CD14-positive monocyte (primary cell): ENCODE measurements around the gene FAM25A. TPM values are rescaled to one million over a fixed set of nuclear protein-coding genes. Genes with fewer than 3 reads are reported as not detected.

Source experiments
- DNase-seq, 3 donors: peaks; one replicate each; pipeline ENCODE4 v3.0.0-alpha.2; 2011 to 2022
- H2AFZ ChIP-seq: 2 replicates; pipeline ENCODE4 v1.6.0; 2012; ENCODE audit warnings: mild to moderate bottlenecking, low read depth, low read length, inconsistent platforms; ENCODE audit not compliant: insufficient read depth, poor library complexity, severe bottlenecking
- H3K27ac ChIP-seq, 2 donors: 1 replicate in 1 of 2; 2 replicates in 1 of 2; pipeline ENCODE4 v1.5.1; 2012 to 2013; ENCODE audit warnings: low read length in 2 of 2, control low read depth in 1 of 2, inconsistent platforms in 1 of 2, low read depth in 1 of 2, mild to moderate bottlenecking in 1 of 2
- H3K27me3 ChIP-seq, 2 donors: one replicate each; pipeline versions ENCODE4 v1.6.0 to v1.6.1; 2011 to 2013; ENCODE audit warnings: low read length in 2 of 2; ENCODE audit not compliant: control insufficient read depth in 2 of 2, insufficient read depth in 2 of 2
- H3K36me3 ChIP-seq, 2 donors: replicated peaks in 1 of 2; 1 replicate in 1 of 2; 2 replicates in 1 of 2; pipeline versions ENCODE4 v1.5.1 to v1.6.1; 2012 to 2013; ENCODE audit warnings: low read length in 2 of 2, control low read depth in 1 of 2, inconsistent platforms in 1 of 2, mild to moderate bottlenecking in 1 of 2; ENCODE audit not compliant: insufficient read depth in 2 of 2, control insufficient read depth in 1 of 2
- H3K4me1 ChIP-seq, 2 donors: 1 replicate in 1 of 2; 2 replicates in 1 of 2; pipeline versions ENCODE4 v1.5.1 to v1.6.1; 2012 to 2013; ENCODE audit warnings: low read length in 2 of 2, control low read depth in 1 of 2, inconsistent platforms in 1 of 2, mild to moderate bottlenecking in 1 of 2, moderate library complexity in 1 of 2; ENCODE audit not compliant: insufficient read depth in 2 of 2, control insufficient read depth in 1 of 2
- H3K4me2 ChIP-seq: replicated peaks from 2 replicates; pipeline ENCODE3; 2012; ENCODE audit warnings: low read length, moderate library complexity, mild to moderate bottlenecking; ENCODE audit not compliant: poor library complexity, severe bottlenecking; ENCODE audit errors: extremely low read depth
- H3K4me3 ChIP-seq, 3 experiments: fragments of 200-600 bp in 1 of 3; sonication (generic) in 1 of 3; replicated peaks in 1 of 3; 1 replicate in 2 of 3; 2 replicates in 1 of 3; pipeline ENCODE4 v1.5.1; 2011 to 2013; ENCODE audit warnings: low read length in 3 of 3, mild to moderate bottlenecking in 3 of 3, control low read depth in 2 of 3, low read depth in 2 of 3, inconsistent platforms in 1 of 3, moderate library complexity in 1 of 3
- H3K79me2 ChIP-seq: 2 replicates; pipeline ENCODE4 v1.6.0; 2012; ENCODE audit warnings: mild to moderate bottlenecking, control low read depth, inconsistent platforms, low read length, moderate library complexity; ENCODE audit not compliant: insufficient read depth
- H3K9ac ChIP-seq: 2 replicates; pipeline ENCODE4 v1.6.0; 2017; ENCODE audit warnings: low read length, mild to moderate bottlenecking; ENCODE audit not compliant: insufficient read depth, poor library complexity, severe bottlenecking
- H3K9me3 ChIP-seq, 2 donors: replicated peaks in 1 of 2; 1 replicate in 1 of 2; 2 replicates in 1 of 2; pipeline versions ENCODE4 v1.5.1 to v1.6.1; 2012 to 2013; ENCODE audit warnings: low read length in 2 of 2, control low read depth in 1 of 2; ENCODE audit not compliant: control insufficient read depth in 1 of 2, insufficient read depth in 1 of 2
- H4K20me1 ChIP-seq: 2 replicates; pipeline ENCODE4 v1.6.0; 2012; ENCODE audit warnings: mild to moderate bottlenecking, low read length, control low read depth, moderate library complexity; ENCODE audit not compliant: insufficient read depth
- H3K27ac Mint-ChIP-seq, 7 donors: one replicate each; pipeline ENCODE4 v1.8.0; 2020; ENCODE audit warnings: mild to moderate bottlenecking in 7 of 7, mixed read lengths in 7 of 7, moderate library complexity in 6 of 7, inconsistent platforms in 2 of 7
- H3K27me3 Mint-ChIP-seq, 3 donors: one replicate each; pipeline ENCODE4 v1.8.0; 2021 to 2022; ENCODE audit warnings: low read depth in 3 of 3, mild to moderate bottlenecking in 3 of 3, mixed read lengths in 3 of 3, moderate library complexity in 3 of 3, inconsistent platforms in 1 of 3
- H3K36me3 Mint-ChIP-seq, 2 donors: one replicate each; pipeline ENCODE4 v1.8.0; 2020; ENCODE audit warnings: mixed read lengths in 2 of 2, inconsistent platforms in 1 of 2, mild to moderate bottlenecking in 1 of 2
- H3K4me1 Mint-ChIP-seq: one replicate; pipeline ENCODE4 v1.8.0; 2020; ENCODE audit warnings: mild to moderate bottlenecking, mixed read lengths
- H3K4me3 Mint-ChIP-seq, 2 donors: one replicate each; pipeline ENCODE4 v1.8.0; 2020; ENCODE audit warnings: mild to moderate bottlenecking in 2 of 2, mixed read lengths in 2 of 2, moderate library complexity in 1 of 2
- H3K9me3 Mint-ChIP-seq, 7 donors: one replicate each; pipeline ENCODE4 v1.8.0; 2020 to 2022; ENCODE audit warnings: mixed read lengths in 7 of 7, mild to moderate bottlenecking in 6 of 7, moderate library complexity in 6 of 7, inconsistent platforms in 2 of 7
- WGBS: methylation state at CpG from one replicate; pipeline ENCODE4 v1.1.5; 2013; ENCODE audit warnings: missing lambda C conversion rate; ENCODE audit not compliant: insufficient coverage; 5-methylcytosine and 5-hydroxymethylcytosine counted together
- intact Hi-C, 2 donors: fragments of 100-400 bp; cut with micrococcal nuclease; formaldehyde crosslinking; loops; one replicate each; pipeline versions ENCODE4 v1.15.0 to v1.15.1; 2023
- polyA plus RNA-seq, 3 donors: library from polyadenylated mRNA; depleted of rRNA in 1 of 3; unstranded in 2 of 3; stranded (reverse) in 1 of 3; fragments of 300-500 nt in 2 of 3; fragments of >200 nt in 1 of 3; fragmentation: Illumina TruSeq in 2 of 3; gene quantifications; 1 replicate in 2 of 3; 2 replicates in 1 of 3; pipeline ENCODE4 v1.2.3, GENCODE V29; 2012 to 2021
- TF ChIP-seq, protein P1 (sequence below): fragments of 200-600 bp; IDR thresholded peaks from one replicate; pipeline ENCODE4 v1.8.0; 2022; ENCODE audit warnings: antibody characterized with exemption, mild to moderate bottlenecking

The FAM25A gene
- polyA plus RNA-seq, 3 donors: not detected

DNA sequence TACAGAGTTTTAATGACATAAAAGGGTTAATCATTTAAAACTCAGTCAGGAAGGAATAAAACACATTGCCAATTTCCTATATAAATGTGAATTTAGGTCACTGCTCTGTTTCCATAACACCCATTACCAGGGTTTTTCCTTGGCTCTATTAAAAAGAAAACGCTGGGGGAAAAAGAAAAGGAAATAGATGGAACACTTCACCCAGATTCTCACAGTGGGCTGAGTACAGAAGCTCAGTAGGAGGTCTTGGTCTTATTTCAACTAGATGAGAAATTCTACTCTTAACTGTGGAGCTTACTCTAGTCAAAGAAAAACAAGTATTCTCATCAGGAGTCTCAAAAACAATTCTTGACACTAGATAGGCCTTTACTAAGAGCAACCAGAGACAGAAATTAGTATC lies 38.1 kb downstream of the FAM25A start:
- TF ChIP-seq, protein P1, sequence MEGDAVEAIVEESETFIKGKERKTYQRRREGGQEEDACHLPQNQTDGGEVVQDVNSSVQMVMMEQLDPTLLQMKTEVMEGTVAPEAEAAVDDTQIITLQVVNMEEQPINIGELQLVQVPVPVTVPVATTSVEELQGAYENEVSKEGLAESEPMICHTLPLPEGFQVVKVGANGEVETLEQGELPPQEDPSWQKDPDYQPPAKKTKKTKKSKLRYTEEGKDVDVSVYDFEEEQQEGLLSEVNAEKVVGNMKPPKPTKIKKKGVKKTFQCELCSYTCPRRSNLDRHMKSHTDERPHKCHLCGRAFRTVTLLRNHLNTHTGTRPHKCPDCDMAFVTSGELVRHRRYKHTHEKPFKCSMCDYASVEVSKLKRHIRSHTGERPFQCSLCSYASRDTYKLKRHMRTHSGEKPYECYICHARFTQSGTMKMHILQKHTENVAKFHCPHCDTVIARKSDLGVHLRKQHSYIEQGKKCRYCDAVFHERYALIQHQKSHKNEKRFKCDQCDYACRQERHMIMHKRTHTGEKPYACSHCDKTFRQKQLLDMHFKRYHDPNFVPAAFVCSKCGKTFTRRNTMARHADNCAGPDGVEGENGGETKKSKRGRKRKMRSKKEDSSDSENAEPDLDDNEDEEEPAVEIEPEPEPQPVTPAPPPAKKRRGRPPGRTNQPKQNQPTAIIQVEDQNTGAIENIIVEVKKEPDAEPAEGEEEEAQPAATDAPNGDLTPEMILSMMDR: no peak
- no peak overlapping the region for H3K4me3 Mint-ChIP-seq
- no CpG with 5 or more reads among the region's 1 CpG for WGBS
- intact Hi-C loops: no loop called here
- H3K27me3 Mint-ChIP-seq: no peaks in the 10 kb centered on the region
- H3K4me1 Mint-ChIP-seq: no peaks in the 10 kb centered on the region
- Histone ChIP-seq H3K4me3 (no peak overlapping the region), H3K79me2 (no peaks in the 10 kb centered on the region), H3K4me1 (peaks cover 13 to 15% of the 10 kb centered on the region in 2 donors), H3K36me3 (peaks cover 81 to 96% of the 10 kb centered on the region in 2 donors), H3K4me2 (no peak overlapping the region), H3K9me3 (no peaks in the 10 kb centered on the region), H3K27ac (no peak overlapping the region), H2AFZ (no peak overlapping the region), H3K27me3 (no peaks in the 10 kb centered on the region), H3K9ac (no peak overlapping the region), H4K20me1 (peaks cover 29% of the 10 kb centered on the region)
- no peak overlapping the region for H3K27ac Mint-ChIP-seq
- peaks cover 61 to 72% of the 10 kb centered on the region in 2 donors for H3K36me3 Mint-ChIP-seq
- H3K9me3 Mint-ChIP-seq: no peaks in the 10 kb centered on the region
- DNase-seq: no peak

DNA sequence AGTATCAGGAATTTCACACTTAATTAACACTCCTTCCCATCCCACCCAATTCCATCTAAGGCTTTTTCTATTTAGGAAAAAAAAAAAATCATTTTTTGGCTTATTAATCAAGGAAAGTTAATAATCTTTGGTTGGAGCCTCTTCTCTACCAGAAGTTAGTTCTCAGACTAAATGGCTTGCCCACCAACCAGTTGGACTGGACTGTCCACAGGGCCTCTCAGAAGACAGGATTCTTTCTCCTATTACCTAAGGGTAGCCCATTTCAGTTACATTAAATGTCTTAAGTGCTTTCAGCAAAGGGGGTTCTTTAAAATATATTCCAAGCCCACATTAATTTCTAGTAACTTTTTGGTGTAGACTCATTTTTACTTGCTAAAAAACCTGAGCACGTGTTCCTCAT lies 39.3 kb downstream of the FAM25A start:
- DNase-seq: no peak
- Histone ChIP-seq H4K20me1 (peaks cover 18% of the 10 kb centered on the region), H3K9ac (no peak overlapping the region), H3K27me3 (no peaks in the 10 kb centered on the region), H3K27ac (no peak overlapping the region), H3K79me2 (no peaks in the 10 kb centered on the region), H3K36me3 (peaks cover 81 to 96% of the 10 kb centered on the region in 2 donors), H3K9me3 (no peaks in the 10 kb centered on the region), H2AFZ (no peak overlapping the region), H3K4me3 (no peak overlapping the region), H3K4me1 (peaks cover 11 to 12% of the 10 kb centered on the region in 2 donors), H3K4me2 (no peak overlapping the region)
- Mint-ChIP-seq H3K9me3 (no peaks in the 10 kb centered on the region), H3K27me3 (no peaks in the 10 kb centered on the region), H3K4me1 (no peaks in the 10 kb centered on the region), H3K36me3 (peaks cover 73 to 83% of the 10 kb centered on the region in 2 donors), H3K27ac (peak overlapping the region in 1 of 7 donors; percentile 15), H3K4me3 (no peak overlapping the region)
- intact Hi-C loops: no loop called here
- no CpG with 5 or more reads among the region's 1 CpG for WGBS
- TF ChIP-seq, protein P1: no peak
